Muscle of leg (tissue), 11 donors: Measurements from ENCODE around the gene ATP11B. TPM values are rescaled to one million over a fixed set of nuclear protein-coding genes. Genes with fewer than 3 reads are reported as not detected.
"Not testable (repeated sequence)": the region's sequence is repeated elsewhere in the genome, so short reads cannot be mapped to it uniquely, and the experiment has no call there.

Source experiments
- DNase-seq: peaks from one replicate; pipeline ENCODE4 v3.0.0; 2013
- H3K27ac ChIP-seq: one replicate; pipeline ENCODE4 v1.5.1; 2013; ENCODE audit warnings: mild to moderate bottlenecking, low read length, control low read depth
- H3K27me3 ChIP-seq: one replicate; pipeline ENCODE4 v1.6.1; 2013; ENCODE audit warnings: low read length; ENCODE audit not compliant: control insufficient read depth, insufficient read depth
- H3K36me3 ChIP-seq: one replicate; pipeline ENCODE4 v1.6.1; 2013; ENCODE audit warnings: low read length; ENCODE audit not compliant: control insufficient read depth, insufficient read depth
- H3K4me1 ChIP-seq: one replicate; pipeline ENCODE4 v1.6.1; 2013; ENCODE audit warnings: low read length; ENCODE audit not compliant: control insufficient read depth, insufficient read depth
- H3K4me3 ChIP-seq: one replicate; pipeline ENCODE4 v1.5.1; 2013; ENCODE audit warnings: low read length, control low read depth
- H3K9me3 ChIP-seq: replicated peaks from 2 replicates; pipeline ENCODE4 v1.6.1; 2013; ENCODE audit warnings: low read depth, low read length; ENCODE audit not compliant: control insufficient read depth
- WGBS: methylation state at CpG from one replicate; pipeline ENCODE4 v1.1.5; 2013; ENCODE audit warnings: missing lambda C conversion rate; ENCODE audit not compliant: insufficient coverage; 5-methylcytosine and 5-hydroxymethylcytosine counted together
- polyA plus RNA-seq, 8 donors: library from polyadenylated mRNA; unstranded; fragments of 120-200 nt; gene quantifications; one replicate each; pipeline versions ENCODE4 v1.2.1 to v1.2.3, GENCODE V29; 2013; ENCODE audit warnings: inconsistent platforms in 1 of 8, low replicate concordance in 1 of 8; ENCODE audit not compliant: insufficient read length in 8 of 8, insufficient read depth in 1 of 8
- total RNA-seq: library from RNA; stranded (reverse); fragments of 120-200 nt; gene quantifications from one replicate; pipeline ENCODE4 v1.2.4, GENCODE V29; 2013

Gene ATP11B
- total and polyA plus RNA-seq, 9 donors = 26.5 to 58.5 (median 41.9) TPM

GRCh38 chr3:182822260-182822659 is 29.0 kb downstream of the ATP11B start:
- H3K27ac ChIP-seq, H3K27me3 ChIP-seq, H3K4me3 ChIP-seq, H3K9me3 ChIP-seq, H3K36me3 ChIP-seq, DNase-seq, H3K4me1 ChIP-seq: not testable (repeated sequence)
- no CpG with 5 or more reads among the region's 5 CpGs for WGBS

GRCh38 chr3:182824957-182825356 is 31.7 kb downstream of the ATP11B start:
- Histone ChIP-seq H3K27ac (no peak overlapping the region), H3K9me3 (no peaks in the 10 kb centered on the region), H3K27me3 (no peaks in the 10 kb centered on the region), H3K36me3 (peaks cover 10% of the 10 kb centered on the region), H3K4me1 (no peaks in the 10 kb centered on the region), H3K4me3 (no peak overlapping the region)
- DNase-seq = no peak

GRCh38 chr3:182829761-182830405 is 36.6 kb downstream of the ATP11B start:
- Histone ChIP-seq H3K9me3 (no peaks in the 10 kb centered on the region), H3K4me3 (no peak overlapping the region), H3K27ac (no peak overlapping the region), H3K36me3 (no peaks in the 10 kb centered on the region), H3K27me3 (no peaks in the 10 kb centered on the region), H3K4me1 (no peaks in the 10 kb centered on the region)
- WGBS = no CpG with 5 or more reads among the region's 4 CpGs
- no peak for DNase-seq

GRCh38 chr3:182837855-182838454 is 44.7 kb downstream of the ATP11B start:
- Histone ChIP-seq H3K27me3 (no peaks in the 10 kb centered on the region), H3K36me3 (peaks cover 13% of the 10 kb centered on the region), H3K9me3 (no peaks in the 10 kb centered on the region), H3K4me1 (no peaks in the 10 kb centered on the region), H3K27ac (no peak overlapping the region), H3K4me3 (no peak overlapping the region)
- WGBS = no CpG with 5 or more reads among the region's 3 CpGs
- peak; percentile 30 for DNase-seq

- no peak overlapping the region for H3K27ac ChIP-seq
- no peak overlapping the region for H3K4me3 ChIP-seq
- no peaks in the 10 kb centered on the region for H3K27me3 ChIP-seq
- no CpG with 5 or more reads among the region's 4 CpGs for WGBS
- no peaks in the 10 kb centered on the region for H3K4me1 ChIP-seq
- DNase-seq = no peak
- H3K36me3 ChIP-seq = peaks cover 12% of the 10 kb centered on the region
- H3K9me3 ChIP-seq = no peaks in the 10 kb centered on the region
These were observed 50.2 kb downstream of the ATP11B start for GRCh38 chr3:182843478-182843877.

- Histone ChIP-seq H3K4me1 (no peaks in the 10 kb centered on the region), H3K27me3 (no peaks in the 10 kb centered on the region), H3K36me3 (peaks cover 15% of the 10 kb centered on the region), H3K27ac (no peak overlapping the region), H3K9me3 (no peaks in the 10 kb centered on the region), H3K4me3 (no peak overlapping the region)
- DNase-seq = no peak
These were observed 55.6 kb downstream of the ATP11B start for GRCh38 chr3:182848906-182849305.

- Histone ChIP-seq H3K4me3 (no peak overlapping the region), H3K4me1 (no peaks in the 10 kb centered on the region), H3K27ac (no peak overlapping the region), H3K27me3 (no peaks in the 10 kb centered on the region), H3K36me3 (peaks cover 11% of the 10 kb centered on the region), H3K9me3 (no peaks in the 10 kb centered on the region)
- no peak for DNase-seq
These were observed 61.8 kb downstream of the ATP11B start for GRCh38 chr3:182855076-182855475.

- no peaks in the 10 kb centered on the region for H3K4me1 ChIP-seq
- H3K27me3 ChIP-seq = no peaks in the 10 kb centered on the region
- no peak for DNase-seq
- no peaks in the 10 kb centered on the region for H3K9me3 ChIP-seq
- H3K36me3 ChIP-seq = peaks cover 13% of the 10 kb centered on the region
- no peak overlapping the region for H3K4me3 ChIP-seq
- no peak overlapping the region for H3K27ac ChIP-seq
- 100% methylated on average over 1 of the region's 1 CpG for WGBS
These were observed 68.0 kb downstream of the ATP11B start for GRCh38 chr3:182861348-182861747.

GRCh38 chr3:182862159-182862860 is 69.0 kb downstream of the ATP11B start:
- DNase-seq = no peak
- no peaks in the 10 kb centered on the region for H3K4me1 ChIP-seq
- H3K9me3 ChIP-seq = no peaks in the 10 kb centered on the region
- H3K27me3 ChIP-seq = no peaks in the 10 kb centered on the region
- H3K27ac ChIP-seq = no peak overlapping the region
- 94% methylated on average over 2 of the region's 3 CpGs for WGBS
- peaks cover 16% of the 10 kb centered on the region for H3K36me3 ChIP-seq
- H3K4me3 ChIP-seq = no peak overlapping the region

GRCh38 chr3:182869059-182869458 is 75.8 kb downstream of the ATP11B start:
- WGBS = no CpG with 5 or more reads among the region's 1 CpG
- DNase-seq = no peak
- H3K27ac ChIP-seq = no peak overlapping the region
- H3K4me3 ChIP-seq = no peak overlapping the region
- H3K36me3 ChIP-seq = peaks cover 26% of the 10 kb centered on the region
- H3K27me3 ChIP-seq = no peaks in the 10 kb centered on the region
- no peaks in the 10 kb centered on the region for H3K4me1 ChIP-seq
- no peaks in the 10 kb centered on the region for H3K9me3 ChIP-seq
